ENCODE measurements around the gene LYRM2.

DNA sequence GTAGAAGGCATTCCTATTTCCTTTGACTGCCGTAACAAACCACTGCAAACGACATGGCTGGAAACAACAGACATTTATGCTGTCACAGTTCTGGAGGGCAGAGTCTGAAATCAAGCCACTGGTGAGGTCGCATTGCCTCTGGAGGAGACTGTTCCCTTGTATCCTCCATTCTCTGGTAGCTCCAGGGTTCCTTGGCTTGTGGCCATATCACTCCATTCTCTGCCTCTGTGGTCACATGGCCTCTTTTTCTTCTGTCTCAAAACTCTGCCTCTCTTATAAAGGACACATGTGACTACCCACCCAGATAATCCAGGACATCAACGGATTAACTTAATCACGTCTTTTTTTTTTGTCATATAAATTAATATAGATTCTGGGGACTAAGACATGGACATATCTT, 84.4 kb downstream of the LYRM2 start:
- TF ChIP-seq, protein P1, sequence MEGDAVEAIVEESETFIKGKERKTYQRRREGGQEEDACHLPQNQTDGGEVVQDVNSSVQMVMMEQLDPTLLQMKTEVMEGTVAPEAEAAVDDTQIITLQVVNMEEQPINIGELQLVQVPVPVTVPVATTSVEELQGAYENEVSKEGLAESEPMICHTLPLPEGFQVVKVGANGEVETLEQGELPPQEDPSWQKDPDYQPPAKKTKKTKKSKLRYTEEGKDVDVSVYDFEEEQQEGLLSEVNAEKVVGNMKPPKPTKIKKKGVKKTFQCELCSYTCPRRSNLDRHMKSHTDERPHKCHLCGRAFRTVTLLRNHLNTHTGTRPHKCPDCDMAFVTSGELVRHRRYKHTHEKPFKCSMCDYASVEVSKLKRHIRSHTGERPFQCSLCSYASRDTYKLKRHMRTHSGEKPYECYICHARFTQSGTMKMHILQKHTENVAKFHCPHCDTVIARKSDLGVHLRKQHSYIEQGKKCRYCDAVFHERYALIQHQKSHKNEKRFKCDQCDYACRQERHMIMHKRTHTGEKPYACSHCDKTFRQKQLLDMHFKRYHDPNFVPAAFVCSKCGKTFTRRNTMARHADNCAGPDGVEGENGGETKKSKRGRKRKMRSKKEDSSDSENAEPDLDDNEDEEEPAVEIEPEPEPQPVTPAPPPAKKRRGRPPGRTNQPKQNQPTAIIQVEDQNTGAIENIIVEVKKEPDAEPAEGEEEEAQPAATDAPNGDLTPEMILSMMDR (IDR thresholded peaks at IDR 0.05): no peak
- no peak for TF ChIP-seq POLR2AphosphoS5 (IDR thresholded peaks at IDR 0.05)

Data from suprapubic skin (tissue), 3 donors.